Epithelial cell of proximal tubule (primary cell): Measurements from ENCODE around the gene AXIN1. TPM values are rescaled to one million over a fixed set of nuclear protein-coding genes. Genes with fewer than 3 reads are reported as not detected.
"Not testable (repeated sequence)": the region's sequence is repeated elsewhere in the genome, so short reads cannot be mapped to it uniquely, and the experiment has no call there.

Source experiments
- DNase-seq: peaks from one replicate; pipeline ENCODE4 v3.0.0-alpha.2; 2011; ENCODE audit warnings: low read depth
- H3K4me3 ChIP-seq: 2 replicates; pipeline ENCODE4 v1.5.1; 2011; ENCODE audit warnings: low read depth, mild to moderate bottlenecking, low read length
- total RNA-seq: library from RNA; depleted of rRNA; stranded (reverse); fragments of >200 nt; gene quantifications from 2 replicates; pipeline ENCODE4 v1.2.3, GENCODE V29; 2015
- TF ChIP-seq, protein P1 (sequence below): conservative IDR thresholded peaks from 2 replicates; pipeline ENCODE4 v1.5.1; 2012; ENCODE audit warnings: low read depth, mild to moderate bottlenecking, low read length

Gene AXIN1
- total RNA-seq, 1 donor from 2014 or later: 36.0 TPM

DNA sequence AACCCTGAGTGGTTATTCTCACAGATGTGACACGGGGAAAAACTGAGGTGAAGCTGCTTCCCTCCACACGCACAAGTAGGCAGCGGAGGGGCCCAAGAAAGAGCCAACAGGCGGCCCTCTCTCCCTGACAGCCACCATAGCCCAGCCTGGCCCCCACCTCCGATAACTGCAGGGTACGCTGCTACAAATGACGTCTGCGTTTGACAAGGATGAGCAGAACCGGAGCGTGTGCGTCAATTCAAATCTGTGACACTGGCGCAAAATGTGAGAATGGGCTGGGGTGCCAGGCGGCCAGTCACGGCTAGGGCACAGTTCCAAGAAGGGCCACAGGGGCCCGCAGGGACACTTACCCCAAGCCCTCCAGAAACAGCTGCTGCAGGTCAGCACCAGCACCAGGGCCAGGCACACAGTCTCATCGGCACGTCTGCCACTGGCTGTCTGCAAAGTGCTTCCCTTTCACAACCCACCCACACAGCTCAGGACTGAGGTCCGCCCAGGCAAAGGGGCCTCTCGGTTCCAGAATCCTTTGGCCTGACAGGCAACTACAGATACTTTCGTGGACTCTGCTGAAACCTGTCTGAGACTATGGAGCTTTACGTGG, 14.4 kb downstream of the AXIN1 start:
- TF ChIP-seq, protein P1, sequence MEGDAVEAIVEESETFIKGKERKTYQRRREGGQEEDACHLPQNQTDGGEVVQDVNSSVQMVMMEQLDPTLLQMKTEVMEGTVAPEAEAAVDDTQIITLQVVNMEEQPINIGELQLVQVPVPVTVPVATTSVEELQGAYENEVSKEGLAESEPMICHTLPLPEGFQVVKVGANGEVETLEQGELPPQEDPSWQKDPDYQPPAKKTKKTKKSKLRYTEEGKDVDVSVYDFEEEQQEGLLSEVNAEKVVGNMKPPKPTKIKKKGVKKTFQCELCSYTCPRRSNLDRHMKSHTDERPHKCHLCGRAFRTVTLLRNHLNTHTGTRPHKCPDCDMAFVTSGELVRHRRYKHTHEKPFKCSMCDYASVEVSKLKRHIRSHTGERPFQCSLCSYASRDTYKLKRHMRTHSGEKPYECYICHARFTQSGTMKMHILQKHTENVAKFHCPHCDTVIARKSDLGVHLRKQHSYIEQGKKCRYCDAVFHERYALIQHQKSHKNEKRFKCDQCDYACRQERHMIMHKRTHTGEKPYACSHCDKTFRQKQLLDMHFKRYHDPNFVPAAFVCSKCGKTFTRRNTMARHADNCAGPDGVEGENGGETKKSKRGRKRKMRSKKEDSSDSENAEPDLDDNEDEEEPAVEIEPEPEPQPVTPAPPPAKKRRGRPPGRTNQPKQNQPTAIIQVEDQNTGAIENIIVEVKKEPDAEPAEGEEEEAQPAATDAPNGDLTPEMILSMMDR: no peak
- no peak overlapping the region for H3K4me3 ChIP-seq
- no peak for DNase-seq

DNA sequence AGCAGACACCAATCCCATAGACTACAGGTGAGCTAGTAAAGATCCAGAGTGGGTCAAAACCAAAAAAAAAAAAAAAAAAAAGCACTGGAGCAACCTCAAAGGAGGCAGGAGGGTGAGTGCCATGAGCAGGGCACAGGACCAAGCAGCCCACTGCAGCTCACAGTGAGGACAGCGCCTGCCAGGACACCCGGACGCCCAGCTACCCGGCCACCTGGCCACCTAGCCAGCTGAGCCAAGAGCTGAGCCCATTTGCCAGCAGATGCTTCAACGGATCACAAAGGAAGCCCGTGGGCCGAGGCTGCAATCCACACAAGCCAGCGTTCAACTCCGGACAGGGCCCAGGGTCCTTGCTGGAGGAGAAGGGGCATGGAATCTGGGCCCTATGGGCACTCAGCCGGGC, 15.1 kb downstream of the AXIN1 start:
- no peak overlapping the region for H3K4me3 ChIP-seq
- TF ChIP-seq, protein P1: no peak
- no peak for DNase-seq

DNA sequence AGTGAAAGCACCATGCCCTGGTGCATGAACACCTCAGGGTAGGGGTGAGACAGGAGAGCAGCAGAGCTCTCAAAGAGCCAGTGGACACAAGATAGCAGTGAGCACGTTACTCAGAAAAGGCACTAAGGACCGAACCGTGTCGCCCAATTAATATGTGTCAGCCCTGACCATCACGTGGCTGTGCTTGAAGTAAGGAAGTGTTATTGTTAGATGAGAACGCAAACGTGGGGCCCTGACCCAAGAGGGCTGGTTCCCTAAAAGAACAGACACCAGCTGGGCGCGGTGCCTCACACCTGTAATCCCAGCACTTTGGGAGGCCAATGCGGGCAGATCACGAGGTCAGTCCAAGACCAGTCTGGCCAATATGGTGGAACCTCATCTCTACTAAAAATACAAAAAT, 16.3 kb downstream of the AXIN1 start:
- no peak for DNase-seq
- H3K4me3 ChIP-seq: no peak overlapping the region
- TF ChIP-seq, protein P1: no peak

DNA sequence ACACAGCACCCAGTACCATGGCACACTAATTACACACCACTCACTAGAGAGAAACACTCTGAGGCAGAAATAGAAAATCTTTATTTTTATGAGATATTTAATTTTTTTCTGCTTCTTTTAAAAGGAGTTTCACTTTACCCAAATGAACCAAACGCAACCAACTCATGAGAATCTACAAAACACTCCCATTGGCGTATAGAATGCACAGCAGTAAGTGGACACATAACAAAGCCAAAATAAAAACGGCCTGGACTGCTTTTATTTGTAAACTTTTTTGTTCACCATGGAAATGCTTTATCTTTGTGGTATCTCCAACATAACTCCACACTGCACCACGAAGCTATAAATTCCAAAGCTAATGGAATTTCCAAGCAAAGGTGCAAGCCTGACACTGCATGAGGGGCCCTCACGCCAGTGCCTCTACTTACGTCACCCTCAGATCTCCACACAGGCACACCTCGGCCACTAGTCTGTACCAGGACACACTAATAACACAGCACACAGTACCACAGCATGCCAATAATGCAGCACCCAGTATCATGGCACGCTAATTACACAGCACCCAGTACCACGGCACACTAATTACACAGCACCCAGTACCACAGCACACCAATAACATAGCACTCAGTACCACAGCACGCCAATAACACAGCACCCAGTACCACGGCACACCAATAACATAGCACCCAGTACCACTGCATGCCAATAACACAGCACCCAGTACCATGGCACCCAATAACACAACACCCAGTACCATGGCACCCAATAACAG, 17.5 kb downstream of the AXIN1 start:
- not testable (repeated sequence) for H3K4me3 ChIP-seq, DNase-seq

DNA sequence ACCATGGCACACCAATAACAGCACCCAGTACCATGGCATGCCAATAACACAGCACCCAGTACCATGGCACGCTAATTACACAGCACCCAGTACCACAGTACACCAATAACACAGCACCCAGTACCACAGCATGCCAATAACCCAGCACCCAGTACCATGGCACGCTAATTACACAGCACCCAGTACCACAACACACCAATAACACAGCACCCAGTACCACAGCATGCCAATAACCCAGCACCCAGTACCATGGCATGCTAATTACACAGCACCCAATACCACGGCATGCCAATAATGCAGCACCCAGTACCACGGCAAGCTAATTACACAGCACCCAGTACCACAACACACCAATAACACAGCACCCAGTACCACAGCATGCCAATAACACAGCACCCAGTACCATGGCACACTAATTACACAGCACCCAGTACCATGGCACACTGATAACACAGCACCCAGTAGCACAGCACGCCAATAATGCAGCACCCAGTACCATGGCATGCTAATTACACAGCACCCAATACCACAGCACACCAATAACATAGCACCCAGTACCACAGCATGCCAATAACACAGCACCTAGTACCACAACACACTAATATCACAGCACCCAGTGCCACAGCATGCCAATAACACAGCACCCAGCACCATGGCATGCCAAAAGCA, 18.2 kb downstream of the AXIN1 start:
- DNase-seq, H3K4me3 ChIP-seq: not testable (repeated sequence)

DNA sequence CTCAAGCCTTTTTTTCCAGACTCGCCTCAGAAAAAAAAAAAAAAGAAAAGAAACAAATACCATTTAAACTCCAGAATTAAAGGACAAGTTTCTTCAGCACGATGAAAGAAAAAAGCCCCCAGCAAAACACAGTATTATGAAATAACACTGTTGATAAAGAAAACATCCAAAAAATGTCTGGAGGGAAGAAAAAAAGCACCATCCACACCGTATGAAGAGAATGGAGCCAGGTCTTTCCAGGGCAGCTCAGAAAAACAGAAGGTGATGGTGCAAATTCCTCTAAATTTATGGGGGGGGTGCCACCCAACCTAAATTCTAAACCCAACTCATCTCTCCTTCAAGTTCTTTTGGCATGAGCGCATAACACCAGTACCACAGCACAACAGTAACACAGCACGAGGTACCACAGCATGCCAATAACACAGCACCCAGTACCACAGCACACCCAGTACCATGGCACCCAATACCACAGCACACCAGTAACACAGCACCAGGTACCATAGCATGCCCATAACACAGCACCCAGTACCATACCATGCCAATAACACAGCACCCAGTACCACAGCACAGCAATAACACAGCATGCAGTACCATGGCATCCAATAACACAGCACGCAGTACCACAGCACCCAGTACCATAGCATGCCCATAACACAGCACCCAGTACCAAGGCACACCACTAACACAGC, 19.0 kb downstream of the AXIN1 start:
- H3K4me3 ChIP-seq: no peak overlapping the region
- no peak for DNase-seq
- TF ChIP-seq, protein P1: no peak

DNA sequence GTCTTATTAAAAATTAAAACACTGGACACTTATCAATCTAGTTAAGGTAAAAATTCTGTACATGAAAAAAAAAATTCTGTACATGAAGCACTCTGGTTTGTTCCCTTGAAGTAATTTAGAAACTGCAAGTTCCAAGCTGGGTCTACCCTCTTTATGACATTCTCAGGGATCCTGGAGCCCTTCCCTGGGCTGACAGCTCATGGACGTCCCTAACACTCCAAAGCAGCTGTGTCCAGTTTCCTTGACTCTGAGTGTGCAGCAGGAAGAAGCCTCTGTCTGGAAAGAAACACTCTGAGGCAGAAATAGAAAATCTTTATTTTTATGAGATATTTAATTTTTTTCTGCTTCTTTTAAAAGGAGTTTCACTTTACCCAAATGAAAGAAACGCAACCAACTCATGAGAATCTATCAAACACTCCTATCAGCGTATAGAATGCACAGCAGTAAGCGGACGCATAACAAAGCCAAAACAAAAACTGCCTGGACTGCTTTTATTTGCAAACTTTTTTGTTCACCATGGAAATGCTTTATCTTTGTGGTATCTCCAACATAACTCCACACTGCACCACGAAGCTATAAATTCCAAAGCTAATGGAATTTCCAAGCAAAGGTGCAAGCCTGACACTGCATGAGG, 21.2 kb downstream of the AXIN1 start:
- not testable (repeated sequence) for H3K4me3 ChIP-seq, DNase-seq

DNA sequence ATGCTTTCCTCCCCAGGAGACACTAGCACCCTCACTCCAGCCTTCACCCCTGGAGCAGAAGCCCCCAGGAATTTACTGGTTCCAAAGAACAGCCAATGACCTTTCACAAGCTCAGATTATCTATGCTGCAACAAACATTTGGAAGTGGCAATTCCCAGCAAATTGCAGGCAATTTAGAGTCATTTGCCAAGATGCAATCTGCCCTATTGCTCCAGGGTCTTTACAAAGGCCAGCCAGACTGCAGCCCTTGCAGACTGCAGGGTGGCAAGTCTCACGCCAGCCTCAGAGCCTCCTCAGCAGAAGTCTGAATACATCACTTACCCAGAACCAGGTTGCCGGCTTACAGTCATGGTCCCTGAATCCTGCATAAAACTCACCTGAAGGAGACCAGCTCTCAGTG, 21.8 kb downstream of the AXIN1 start:
- TF ChIP-seq, protein P1: no peak
- DNase-seq: no peak

More for the DNA sequence above, 21.8 kb downstream of the AXIN1 start:
- H3K4me3 ChIP-seq: no peak overlapping the region
